Chondrocyte (in vitro differentiated cells): ENCODE results near the gene IL12RB2. TPM values are rescaled to one million over a fixed set of nuclear protein-coding genes. Genes with fewer than 3 reads are reported as not detected.
"Not testable (repeated sequence)": the region's sequence is repeated elsewhere in the genome, so short reads cannot be mapped to it uniquely, and the experiment has no call there.

Source experiments
- DNase-seq: peaks from one replicate; pipeline ENCODE4 v3.0.0; 2021; ENCODE audit warnings: mixed read lengths, low spot score
- H3K27ac Mint-ChIP-seq: one replicate; pipeline ENCODE4 v1.8.0; 2021; ENCODE audit warnings: mild to moderate bottlenecking, moderate library complexity, mixed read lengths; ENCODE audit not compliant: unreplicated experiment
- H3K27me3 Mint-ChIP-seq: 2 replicates; pipeline ENCODE4 v1.8.0; 2021; ENCODE audit warnings: low read depth, mixed read lengths
- H3K36me3 Mint-ChIP-seq: 2 replicates; pipeline ENCODE4 v1.8.0; 2021; ENCODE audit warnings: low read depth, mixed read lengths
- H3K4me1 Mint-ChIP-seq: 2 replicates; pipeline ENCODE4 v1.8.0; 2021; ENCODE audit warnings: low read depth, mild to moderate bottlenecking, mixed read lengths
- H3K4me3 Mint-ChIP-seq: one replicate; pipeline ENCODE4 v1.8.0; 2021; ENCODE audit warnings: mild to moderate bottlenecking, moderate library complexity, mixed read lengths; ENCODE audit not compliant: unreplicated experiment
- H3K9me3 Mint-ChIP-seq: 2 replicates; pipeline ENCODE4 v1.8.0; 2021; ENCODE audit warnings: low read depth, mixed read lengths
- total RNA-seq: library from RNA; stranded (reverse); gene quantifications from 3 replicates; pipeline ENCODE4 v1.2.1, GENCODE V29; 2021
- TF ChIP-seq, protein P1 (sequence below): fragments of 200-600 bp; sonication (generic); IDR thresholded peaks from 2 replicates; pipeline ENCODE4 v1.5.0; 2021; ENCODE audit warnings: antibody characterized with exemption, mild to moderate bottlenecking, moderate library complexity

IL12RB2 gene
- total RNA-seq, 1 donor from 2014 or later, result not detected

- H3K4me3 Mint-ChIP-seq, result no peak overlapping the region
- DNase-seq, result no peak
- H3K9me3 Mint-ChIP-seq, result no peaks in the 10 kb centered on the region
- TF ChIP-seq, protein P1, sequence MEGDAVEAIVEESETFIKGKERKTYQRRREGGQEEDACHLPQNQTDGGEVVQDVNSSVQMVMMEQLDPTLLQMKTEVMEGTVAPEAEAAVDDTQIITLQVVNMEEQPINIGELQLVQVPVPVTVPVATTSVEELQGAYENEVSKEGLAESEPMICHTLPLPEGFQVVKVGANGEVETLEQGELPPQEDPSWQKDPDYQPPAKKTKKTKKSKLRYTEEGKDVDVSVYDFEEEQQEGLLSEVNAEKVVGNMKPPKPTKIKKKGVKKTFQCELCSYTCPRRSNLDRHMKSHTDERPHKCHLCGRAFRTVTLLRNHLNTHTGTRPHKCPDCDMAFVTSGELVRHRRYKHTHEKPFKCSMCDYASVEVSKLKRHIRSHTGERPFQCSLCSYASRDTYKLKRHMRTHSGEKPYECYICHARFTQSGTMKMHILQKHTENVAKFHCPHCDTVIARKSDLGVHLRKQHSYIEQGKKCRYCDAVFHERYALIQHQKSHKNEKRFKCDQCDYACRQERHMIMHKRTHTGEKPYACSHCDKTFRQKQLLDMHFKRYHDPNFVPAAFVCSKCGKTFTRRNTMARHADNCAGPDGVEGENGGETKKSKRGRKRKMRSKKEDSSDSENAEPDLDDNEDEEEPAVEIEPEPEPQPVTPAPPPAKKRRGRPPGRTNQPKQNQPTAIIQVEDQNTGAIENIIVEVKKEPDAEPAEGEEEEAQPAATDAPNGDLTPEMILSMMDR, result no peak
- peak overlapping the region; percentile 59 for H3K27ac Mint-ChIP-seq
- no peaks in the 10 kb centered on the region for H3K27me3 Mint-ChIP-seq
- peaks cover 4% of the 10 kb centered on the region for H3K36me3 Mint-ChIP-seq
- peaks cover 15% of the 10 kb centered on the region for H3K4me1 Mint-ChIP-seq
Observed at GRCh38 chr1:67393240-67393639, 85.6 kb downstream of the IL12RB2 start.

GRCh38 chr1:67393737-67394136, 86.1 kb downstream of the IL12RB2 start:
- Mint-ChIP-seq H3K4me3 (no peak overlapping the region), H3K9me3 (no peaks in the 10 kb centered on the region), H3K27me3 (no peaks in the 10 kb centered on the region), H3K27ac (peak overlapping the region; percentile 59), H3K4me1 (peaks cover 15% of the 10 kb centered on the region), H3K36me3 (peaks cover 4% of the 10 kb centered on the region)
- TF ChIP-seq, protein P1, result no peak
- no peak for DNase-seq

DNA sequence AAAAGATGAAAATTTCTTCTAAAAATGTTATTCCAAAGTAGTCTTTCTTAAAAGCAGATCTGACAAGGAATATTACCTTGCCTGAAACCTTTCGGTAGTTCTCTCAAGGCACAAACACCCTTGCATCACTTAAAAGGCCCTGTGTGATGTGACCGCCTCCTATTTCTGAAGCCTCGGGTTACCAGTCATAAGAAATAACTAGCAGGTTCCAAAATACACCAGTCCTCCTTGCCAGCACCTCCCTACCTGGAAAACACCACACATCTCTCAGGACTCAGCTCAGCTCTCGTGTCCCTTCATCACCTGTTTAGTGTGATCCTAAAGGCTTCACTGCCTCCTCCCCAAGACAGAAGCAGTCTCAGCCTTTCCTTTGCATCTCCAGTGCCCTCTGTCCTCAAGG, 86.9 kb downstream of the IL12RB2 start:
- Mint-ChIP-seq H3K27ac (no peak overlapping the region), H3K4me1 (peaks cover 15% of the 10 kb centered on the region), H3K27me3 (no peaks in the 10 kb centered on the region), H3K36me3 (peaks cover 4% of the 10 kb centered on the region), H3K4me3 (no peak overlapping the region), H3K9me3 (no peaks in the 10 kb centered on the region)
- TF ChIP-seq, protein P1, result no peak
- DNase-seq, result no peak

DNA sequence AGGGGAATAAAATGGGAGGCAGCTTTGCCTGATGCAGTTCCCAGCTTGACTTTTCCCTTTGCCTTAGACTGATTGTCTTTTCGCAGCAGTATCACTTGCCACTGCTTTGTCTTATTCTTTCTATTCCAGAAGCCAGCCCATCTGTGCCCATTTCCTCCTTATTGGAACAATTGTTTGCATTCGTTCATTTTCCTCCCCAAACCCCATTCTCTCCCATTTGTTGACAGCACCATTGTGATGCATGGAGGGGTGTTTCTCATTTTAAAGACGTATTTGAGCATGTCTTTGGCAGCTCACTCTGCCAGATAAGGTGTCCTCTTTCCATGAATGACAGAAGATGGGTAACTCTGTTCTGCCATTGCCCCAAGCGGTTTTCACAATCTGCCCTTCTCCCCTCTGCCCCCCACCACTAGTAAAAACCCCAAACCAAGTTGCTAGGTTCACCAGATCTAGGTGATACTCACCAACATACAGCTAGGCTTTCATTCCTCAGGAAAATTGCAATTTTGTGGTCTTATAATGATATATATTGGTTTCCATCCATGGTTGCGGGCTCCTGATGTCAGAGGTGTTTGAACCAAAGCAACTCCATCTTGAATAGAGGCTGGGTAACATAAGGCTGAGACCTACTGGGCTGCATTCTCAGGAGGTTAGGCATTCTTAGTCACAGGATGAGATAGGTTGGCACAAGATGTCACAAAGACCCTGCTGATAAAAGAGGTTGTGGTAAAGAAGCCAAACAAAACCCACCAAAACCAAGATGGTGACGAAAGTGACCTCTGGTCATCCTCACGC, 91.7 kb downstream of the IL12RB2 start:
- Mint-ChIP-seq H3K36me3 (peaks cover 4% of the 10 kb centered on the region), H3K4me1 (peaks cover 7% of the 10 kb centered on the region), H3K27me3 (no peaks in the 10 kb centered on the region), H3K4me3 (no peak overlapping the region), H3K9me3 (no peaks in the 10 kb centered on the region), H3K27ac (no peak overlapping the region)
- TF ChIP-seq, protein P1, result no peak
- no peak for DNase-seq

DNA sequence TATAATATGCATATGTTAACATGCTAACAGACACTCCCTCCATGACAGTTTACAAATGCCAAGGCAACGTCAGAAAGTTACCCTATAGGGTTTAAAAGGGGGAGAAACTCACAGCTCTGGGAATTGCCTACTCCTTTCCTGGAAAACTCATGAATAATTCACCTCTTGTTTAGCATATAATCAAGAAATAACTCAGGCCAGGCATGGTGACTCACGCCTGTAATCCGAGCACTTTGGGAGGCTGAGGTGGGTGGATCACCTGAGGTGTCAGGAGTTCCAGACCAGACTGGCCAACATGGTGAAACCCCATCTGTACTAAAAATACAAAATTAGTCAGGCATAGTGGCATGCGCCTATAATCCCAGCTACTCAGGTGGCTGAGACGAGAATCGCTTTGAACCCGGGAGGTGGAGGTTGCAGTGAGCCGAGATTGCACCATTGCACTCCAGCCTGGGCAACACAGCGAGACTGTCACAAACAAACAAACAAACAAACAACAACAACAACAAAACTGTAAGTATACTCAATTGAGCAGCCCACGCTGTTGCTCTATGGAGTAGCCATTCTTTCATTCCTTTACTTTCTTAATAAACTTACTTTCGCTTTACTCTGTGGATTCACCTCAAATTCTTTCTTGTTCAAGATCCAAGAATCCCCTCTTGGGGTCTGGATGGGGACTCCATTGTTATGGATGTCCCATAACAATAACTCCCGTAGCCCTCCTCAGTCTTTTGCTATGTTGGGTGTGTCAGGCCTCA, 92.5 kb downstream of the IL12RB2 start:
- DNase-seq, H3K27me3 Mint-ChIP-seq, H3K36me3 Mint-ChIP-seq, H3K9me3 Mint-ChIP-seq, H3K4me1 Mint-ChIP-seq, H3K4me3 Mint-ChIP-seq: not testable (repeated sequence)
- peak overlapping the region; percentile 5 for H3K27ac Mint-ChIP-seq
